ENCODE results near the gene ENOX1.

ENOX1 gene

DNA sequence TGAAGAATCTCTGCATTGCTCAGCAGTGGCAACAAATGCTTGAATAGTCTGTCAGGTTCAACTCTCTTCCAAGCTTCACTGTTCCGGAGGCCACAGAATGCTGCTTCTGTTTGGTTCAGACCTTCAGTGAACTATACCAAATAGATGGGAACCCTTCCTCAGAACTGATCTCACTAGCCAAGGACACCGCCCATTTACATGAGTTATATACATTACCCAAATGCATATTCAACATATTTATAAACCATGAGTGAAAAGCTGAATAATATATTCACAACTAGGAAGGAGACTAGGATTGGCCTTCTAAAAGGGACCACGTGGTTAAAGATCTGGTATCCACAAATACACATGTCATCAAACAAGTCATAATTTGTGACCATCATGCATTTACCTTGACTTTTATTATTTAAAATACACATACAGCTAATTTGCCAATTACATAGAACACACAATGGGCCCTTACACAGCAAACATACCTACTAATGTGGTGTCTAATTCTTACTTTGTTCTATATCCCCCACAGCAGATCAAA lies 49.3 kb downstream of the ENOX1 start:
- no peak for DNase-seq

DNA sequence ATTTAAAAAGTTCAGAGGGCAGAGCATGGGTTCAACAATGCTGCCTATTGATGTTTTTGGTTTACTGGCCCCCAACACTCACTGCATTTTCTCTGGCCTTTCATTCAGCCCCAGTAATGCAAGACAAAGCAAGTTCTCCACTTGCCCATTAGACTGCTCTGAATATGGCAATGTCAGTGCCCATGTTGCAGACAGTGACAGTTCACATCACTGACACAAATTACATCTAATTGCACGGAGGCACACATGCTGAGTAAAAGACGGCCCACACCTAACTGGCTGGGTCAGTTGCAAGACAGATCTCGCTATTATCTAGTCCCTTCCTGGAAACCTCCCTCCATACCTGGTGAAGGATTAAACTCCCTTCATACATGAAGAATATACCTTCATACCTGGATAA lies 54.0 kb downstream of the ENOX1 start:
- peak; percentile 69 for DNase-seq

DNA sequence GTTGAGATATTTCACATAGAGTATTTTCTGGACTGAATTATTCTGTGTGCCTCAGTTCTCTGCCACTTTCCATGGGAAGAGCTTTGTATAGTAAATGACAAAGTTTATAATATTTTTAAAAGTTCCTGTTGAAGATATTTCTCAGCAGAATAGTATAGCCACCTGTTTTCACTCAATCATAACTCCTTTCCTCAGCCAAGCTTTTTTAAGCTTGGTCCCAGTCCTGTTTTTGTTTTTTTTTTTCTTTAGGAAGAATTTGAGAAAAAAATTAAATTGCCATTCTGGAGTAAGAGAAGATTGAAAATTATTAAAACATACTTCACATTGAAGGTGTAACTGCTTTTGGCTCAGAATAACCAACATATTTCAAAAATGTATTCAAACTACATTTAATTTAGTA lies 55.5 kb downstream of the ENOX1 start:
- no peak for DNase-seq

DNA sequence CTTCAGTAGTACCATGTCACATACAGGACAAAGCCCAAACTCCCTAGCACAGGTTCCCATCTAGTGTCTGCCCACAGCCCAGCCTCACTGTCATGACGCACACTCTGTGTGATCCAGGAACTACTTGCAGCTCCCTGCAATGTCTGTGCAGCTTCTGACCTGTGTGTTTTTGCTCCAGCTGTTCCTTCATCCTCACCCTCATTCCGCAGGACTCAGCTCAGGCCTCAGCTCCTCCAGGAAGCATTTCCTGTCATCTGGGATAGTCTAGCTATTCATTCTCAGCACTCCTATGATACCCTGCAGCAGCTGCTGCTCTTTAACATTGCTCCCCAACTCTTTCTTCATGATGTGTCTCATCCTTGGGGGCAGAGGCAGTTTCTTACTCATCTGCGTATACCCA lies 56.1 kb downstream of the ENOX1 start:
- DNase-seq: no peak

DNA sequence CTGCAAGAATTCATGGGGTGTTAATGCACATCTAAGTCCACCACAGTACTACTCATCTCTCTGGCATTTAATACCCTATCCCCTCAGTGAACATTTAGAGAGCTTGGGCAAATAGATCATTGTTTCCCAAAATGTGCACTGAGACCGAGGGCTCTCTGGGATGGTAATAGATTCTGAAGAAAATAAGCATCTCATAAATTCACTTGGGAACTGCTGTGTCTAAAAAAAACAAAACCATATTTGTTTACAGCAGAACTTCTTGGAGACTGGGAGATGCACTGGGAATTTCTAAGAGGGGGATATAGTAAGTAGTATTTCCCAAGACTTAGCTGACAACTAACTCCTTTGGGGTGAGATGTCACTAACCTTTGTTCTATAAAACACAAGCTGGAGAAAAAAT lies 58.4 kb downstream of the ENOX1 start:
- DNase-seq: no peak

DNA sequence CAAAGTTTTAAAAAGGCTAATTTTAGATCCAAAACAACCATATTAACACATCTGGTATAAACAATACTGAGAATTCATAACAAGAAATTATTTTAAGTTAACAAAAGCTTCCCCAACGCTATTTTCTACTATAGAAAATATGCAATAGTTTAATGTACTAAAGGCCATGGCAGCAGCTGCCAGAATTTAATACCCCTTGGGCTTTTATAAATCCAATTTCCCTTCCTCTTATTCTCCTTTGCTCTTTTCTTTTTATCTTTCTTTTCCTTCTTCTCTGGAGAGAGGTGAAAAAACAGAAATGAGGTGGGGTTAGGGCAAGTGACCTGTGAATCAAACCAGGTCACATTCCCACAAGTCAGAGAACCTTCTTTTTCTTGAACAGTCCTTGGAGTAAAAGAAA lies 58.9 kb downstream of the ENOX1 start:
- no peak for DNase-seq

DNA sequence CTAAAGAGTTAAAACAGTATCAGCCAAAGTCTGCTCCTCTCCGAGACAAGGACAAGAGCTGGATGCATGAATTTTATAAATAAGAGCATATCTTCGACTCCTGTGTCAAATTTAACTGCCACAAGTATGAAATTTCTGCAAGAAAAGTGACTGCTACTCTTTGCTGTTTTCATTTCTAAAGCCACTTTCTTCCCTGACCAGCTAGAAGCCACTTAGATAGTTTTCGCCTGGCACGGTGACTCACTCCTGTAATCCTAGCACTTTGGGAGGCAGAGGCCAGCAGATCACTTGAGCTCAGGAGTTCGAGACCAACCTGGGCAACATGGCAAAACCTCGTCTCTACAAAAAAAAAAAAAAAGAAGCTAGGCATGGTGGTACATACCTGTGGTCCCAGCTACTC lies 61.3 kb downstream of the ENOX1 start:
- DNase-seq: no peak

DNA sequence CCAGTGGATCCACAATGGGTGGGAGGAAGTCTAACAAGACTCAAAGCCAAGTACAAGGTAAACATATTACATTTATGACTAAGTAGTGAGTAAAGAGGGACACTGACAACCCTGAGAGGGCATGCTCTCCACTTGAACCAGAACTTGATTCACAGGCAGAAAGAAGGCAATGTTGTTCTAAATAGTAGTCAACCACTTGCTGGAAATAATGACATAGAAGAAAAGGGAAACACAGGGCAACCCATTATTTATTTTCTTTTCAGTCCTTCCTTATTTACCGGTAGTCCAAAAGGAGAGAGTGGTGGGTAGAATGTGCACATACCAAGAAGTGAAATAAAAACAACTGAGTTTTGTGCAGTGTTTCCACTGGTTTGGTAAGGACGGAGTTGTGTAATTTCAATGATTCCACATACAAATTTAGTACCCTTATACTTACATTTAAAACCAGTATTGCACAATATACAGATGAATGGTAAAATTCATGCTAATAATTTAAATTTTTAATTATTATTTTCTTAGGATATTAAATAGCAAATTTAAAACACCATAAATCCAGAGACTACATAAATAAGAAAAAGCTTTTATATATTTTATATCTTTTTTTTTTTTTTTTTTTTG lies 65.9 kb downstream of the ENOX1 start:
- no peak for DNase-seq

DNA sequence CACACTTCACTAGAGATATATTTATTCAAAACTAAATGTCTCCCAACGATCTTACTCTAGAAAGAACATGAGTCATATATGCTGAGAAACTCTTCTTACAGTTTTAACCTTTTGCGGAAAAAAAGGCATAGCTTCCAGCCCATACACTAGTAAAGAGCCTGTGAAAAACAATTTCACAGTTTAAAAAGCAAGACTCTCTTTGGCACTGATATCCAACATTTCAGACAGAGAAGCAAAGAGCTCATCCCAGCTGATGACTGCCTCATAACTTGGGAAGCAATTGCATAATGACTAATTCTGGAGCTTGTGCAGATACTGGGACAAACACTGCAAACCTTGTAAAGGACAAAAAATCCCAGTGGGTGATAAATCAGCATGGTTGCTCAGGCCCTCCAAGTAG lies 88.0 kb downstream of the ENOX1 start:
- no peak for DNase-seq

DNA sequence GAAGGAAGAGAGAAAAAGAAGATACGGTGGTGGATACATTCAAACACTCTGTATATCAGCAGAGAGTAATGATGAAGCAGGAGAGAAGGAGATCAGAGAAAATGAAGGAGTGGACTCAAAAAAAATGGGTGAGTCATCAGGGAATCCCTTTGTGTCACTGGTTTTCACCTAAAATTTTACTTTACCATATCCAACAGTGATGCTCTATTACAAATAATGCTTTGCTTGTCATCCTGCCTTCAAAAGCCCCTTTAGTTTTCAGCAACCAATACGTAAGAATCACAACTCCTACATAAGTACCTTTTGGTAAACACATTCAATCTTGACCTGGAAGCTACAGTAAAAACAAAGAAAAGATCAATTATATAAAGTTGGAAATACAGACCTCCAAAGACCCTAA lies 88.8 kb downstream of the ENOX1 start:
- DNase-seq: no peak

DNA sequence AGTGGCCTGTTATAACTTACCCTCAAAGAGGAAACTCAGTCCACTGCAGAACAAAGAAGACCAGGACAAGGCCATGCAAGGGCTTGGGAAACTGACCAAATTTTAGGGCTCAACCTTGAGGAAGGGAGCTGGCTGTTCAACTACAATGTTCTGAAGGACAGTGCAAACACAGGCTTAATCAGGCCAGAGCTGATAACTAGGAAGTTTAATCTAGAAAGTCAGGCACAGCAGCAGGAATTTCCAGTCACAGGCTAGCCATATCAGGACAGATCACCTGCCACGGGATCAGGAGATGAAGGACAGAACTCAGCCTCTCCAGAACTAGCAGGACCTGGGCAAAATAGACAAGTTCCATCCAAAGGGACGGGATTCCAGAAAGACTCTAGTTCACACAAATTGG lies 89.4 kb downstream of the ENOX1 start:
- no peak for DNase-seq

DNA sequence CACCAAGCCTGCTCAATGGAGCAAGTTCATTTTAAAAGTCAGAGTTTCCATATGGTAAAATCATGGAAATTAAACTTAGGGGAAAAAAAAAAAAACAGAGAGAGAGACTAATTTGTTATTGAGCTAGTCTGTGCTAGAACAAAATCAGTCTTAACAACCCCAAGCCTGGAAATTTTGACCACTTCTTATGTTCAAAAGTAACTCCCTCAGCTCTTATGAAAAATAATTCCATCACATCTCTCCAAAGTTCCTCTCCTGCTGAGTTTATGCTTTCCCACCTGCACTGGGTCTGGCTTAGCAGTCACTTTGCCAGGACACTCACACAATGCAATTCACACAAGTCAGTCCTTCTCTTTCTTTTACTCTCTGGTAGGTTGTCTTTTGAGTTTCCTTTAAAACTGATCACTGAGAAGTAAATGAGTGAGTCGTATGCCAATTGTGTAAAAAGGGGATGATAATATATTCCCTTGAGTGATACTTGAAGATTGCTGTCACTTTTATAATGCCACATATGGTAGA lies 92.6 kb downstream of the ENOX1 start:
- no peak for DNase-seq

DNA sequence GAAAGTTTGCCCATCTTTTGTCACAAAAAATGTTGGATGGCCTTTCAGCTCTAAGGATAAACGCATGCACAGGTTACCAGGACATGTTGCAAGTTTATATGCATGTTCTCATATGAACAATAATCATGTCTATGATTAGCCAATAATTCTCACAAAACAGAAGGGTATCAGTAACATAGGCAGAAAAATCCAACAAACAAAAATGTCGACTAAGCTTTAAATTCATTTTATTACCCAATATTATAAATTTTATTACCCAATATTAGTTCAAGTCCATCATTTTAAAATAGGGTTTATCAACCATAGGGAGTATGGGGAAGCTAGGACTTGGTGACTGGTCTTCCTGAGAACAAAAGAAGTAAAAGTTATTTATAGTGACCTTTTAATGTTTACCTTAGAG lies 93.1 kb downstream of the ENOX1 start:
- no peak for DNase-seq

DNA sequence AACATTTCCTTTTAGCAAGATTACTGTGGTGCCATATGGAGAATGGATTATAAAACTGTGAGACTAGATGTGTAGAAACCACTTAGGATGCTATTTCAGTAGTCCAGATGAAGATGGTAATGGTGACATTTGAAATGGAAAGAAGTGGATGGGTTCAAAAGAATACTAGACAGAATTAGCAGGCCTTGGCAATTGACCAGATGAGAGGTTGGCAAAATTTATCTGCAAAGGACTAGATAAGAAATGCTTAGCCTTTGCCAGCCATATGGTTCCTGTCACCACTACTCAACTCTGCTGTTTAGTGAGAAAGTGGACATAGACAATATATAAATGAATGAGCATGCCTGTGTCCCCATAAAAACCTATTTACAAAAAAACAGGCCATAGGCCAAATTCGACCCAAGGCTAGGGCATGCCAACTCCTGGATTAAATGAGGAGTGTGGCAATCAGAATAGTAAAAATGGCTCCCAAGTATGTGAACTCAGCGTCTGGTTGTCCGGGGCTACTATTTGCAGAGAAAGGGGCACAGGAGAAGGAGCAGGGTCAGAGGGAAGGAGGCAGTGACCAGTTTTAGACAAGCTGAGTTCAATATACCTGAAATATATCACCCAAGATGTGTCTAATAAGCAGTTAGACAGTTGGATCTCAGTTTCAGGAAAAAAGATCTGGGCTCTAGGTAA lies 98.4 kb downstream of the ENOX1 start:
- DNase-seq: no peak

DNA sequence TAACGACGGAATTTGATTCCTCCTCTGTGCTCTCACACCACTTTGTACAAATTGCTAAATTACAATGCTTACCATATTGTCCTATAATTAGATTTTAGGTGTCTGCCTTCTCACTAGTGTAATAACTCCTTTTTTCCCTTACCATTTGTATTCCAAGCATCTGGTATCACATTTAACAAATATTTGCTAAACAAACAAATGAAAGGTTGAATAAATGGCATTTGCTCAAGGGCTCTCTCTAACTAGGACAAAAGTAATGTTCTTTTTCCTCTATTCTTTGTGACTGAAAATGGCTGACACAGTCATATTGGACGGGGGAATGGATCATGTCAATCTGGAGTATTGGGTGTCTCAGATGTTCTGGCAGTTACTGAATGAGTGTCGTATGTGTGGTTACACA lies 99.7 kb downstream of the ENOX1 start:
- DNase-seq: no peak

DNA sequence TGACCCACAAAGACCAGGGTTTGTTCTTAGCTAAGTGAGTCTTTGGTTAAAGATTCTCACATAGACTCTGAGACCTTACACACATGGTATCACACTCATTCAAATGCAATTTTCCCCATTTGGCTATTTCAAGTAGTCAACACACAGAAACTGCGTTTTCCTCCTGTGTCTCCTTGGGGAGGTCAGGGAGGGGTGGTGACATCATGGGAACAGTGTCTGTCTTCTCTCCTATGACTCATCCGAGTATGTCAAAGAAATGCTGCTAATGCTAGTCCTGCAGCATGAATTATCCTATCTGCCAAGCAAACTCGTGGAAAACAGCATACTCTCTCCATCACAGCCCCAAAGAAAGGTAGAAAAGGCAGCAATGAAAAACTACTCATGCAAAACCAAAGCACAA lies 100.2 kb downstream of the ENOX1 start:
- DNase-seq: no peak

DNA sequence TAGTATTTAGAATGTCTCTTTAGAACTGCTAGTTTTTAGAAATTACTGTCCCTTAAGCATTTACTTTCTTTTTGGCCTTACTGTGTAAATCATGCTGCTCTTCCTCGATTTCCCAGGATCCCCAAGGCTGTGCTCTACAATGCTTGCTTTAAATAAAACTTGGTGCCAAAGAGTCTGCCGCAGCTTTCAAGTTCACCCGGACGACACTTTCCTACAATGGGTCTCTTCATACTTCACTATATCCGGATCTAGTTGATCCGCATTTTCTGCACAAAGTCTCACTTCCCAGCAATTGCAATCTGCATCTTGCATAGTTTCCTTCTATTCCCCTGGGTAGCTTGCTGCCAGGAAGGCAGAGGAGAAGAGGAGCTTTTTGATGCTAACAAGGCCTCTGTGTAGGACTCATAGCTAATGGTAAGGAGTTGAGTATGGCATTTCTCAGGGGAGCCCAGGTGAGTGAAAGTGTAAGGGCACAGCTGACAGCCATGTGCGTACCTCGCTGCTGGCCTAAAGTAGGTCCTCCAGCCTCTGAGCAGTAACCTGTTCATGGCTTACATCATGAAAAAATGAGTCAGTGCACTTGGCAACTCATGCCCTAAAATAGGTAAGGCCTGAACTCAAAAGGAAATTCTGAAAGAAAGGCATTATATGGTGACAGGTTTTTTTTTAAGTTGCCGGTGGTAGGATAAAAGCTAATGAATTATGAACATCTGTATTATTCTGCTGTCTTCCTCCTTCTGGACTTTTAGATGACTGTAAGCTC lies 101.6 kb downstream of the ENOX1 start:
- DNase-seq: no peak

DNA sequence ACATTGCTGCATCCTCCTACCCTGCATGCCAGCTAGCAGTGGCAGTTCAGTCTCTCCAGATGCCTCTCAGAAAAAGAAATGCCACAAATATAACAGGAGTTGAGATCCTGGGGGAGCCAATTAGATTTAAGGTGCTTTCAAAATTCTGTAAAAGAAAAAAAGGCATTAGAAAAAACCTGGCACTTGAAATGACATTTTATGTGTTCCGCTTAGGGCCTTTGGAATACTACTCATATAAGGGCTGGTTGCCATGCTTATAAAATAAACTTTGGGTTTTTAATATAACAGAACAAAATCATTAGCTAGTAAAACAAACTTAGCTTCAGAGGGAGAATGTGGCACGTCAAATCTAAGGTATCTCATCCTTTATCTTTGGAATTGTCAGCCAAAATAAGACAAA lies 104.1 kb downstream of the ENOX1 start:
- DNase-seq: no peak

DNA sequence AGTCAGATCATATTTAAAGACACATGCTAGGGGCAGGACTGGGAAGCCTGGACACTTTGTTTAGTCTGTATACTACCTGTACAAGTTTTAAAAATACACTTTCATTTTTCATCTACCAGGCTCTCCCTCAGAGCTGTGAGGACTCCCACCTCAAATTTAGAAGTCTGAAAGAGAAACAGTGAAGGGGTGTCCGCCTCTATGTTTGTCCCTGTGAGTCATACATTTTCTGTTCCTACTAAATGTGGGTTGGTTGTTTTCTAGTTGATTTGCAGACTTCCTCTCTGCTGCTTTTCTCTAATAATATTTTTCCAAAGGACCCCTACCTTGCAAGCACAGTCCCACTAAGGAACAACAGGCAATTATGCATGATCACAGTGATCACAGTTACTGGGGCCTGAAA lies 110.5 kb downstream of the ENOX1 start:
- no peak for DNase-seq

DNA sequence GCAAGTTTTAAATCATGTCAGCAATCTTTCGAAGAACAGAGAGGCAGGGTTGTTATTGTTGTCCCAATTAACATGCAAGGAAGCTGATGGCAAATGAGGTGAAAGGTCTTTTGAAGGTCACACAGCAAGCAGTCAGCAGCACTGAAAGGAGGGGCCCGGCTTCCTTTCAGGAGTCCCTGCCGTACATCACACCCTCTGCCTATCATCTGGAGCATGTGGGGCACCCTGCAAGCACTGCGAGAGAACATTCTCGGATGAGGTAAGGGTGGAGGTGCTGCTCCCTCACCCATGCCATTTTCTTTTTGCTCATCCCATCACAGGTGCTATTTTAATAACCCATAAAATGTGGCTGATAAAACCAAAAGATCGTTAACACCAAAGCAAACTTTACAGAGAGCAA lies 111.2 kb downstream of the ENOX1 start:
- DNase-seq: no peak

DNA sequence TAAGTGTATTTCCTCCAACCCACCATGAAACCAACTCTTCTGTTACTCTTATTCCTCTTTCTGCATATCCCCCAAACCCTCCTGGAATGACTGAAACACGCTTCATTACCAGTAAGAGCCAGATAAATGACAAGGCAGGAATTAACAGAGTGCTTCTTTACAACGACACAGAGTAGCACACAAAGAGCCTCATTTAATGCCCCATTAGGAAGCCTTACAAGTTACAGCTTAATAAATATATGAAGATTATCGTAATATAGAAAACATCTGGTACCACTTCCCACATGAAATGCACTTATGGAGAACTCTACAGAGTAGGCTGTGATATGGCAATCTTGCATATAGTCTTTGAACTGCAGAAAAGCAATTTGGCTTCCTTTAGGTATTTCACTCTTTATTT lies 116.8 kb downstream of the ENOX1 start:
- no peak for DNase-seq

DNA sequence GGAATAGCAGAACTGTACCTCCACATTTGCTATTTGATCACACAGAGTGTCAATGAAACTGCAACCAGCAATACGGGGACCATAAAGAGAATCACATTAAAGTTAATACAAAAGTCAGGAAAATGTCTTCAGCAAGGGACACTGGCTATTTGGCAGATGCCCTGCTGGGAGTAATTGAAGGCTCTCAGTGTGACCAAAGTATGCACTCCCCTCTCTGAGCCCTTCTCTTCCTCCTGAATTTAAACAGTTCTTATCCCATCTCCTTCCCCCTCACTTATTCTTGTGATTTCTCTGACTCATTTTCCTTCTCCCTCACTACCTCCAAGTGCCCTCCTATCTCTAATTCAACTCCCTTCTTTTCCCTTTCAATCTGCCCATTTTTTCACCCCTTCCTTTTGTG lies 117.7 kb downstream of the ENOX1 start:
- DNase-seq: no peak

DNA sequence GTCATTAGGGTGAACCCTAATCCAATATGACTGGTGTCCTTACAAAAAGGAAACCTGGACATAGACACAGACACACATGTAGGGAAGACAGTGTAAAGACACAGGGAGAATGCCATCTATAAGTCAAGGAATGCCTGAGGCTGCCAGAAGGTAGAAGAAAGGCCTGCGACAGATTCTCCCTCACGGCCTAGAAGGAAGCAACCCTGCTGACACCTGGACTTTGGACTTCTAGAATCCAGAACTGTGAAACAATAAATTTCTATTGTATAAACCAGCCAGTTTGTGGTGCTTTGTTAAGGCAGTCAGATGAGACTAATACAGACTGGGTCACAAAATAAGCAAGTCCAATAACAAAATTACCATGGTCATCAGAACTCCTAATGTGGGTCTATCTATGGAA lies 120.4 kb downstream of the ENOX1 start:
- DNase-seq: no peak

DNA sequence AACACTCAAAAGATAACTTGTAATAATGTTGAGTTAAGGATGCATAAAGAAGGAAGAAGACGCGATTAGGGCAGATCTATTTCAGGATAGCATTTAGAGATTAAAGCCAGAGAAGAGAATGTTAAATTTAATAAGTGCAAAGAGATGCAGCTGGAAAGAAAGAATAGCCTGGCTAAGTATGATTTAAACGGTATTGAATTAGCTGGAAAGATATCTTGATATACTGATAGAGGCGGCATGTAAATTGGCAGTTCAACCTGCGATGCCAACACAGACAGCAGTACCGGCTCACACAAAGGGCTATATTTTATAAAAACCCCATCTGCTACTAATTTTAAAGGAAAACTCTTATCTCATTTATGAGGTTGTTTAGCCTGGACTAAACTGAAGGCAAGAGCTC lies 121.4 kb downstream of the ENOX1 start:
- no peak for DNase-seq

Measured in retina (tissue), 1 donor.